HG03066 (cell line): ENCODE measurements around the gene TDRD12.

Source experiments
- ATAC-seq: cut with Tn5 transposase; IDR thresholded peaks from one replicate; pipeline ENCODE4 v1.9.1; 2021; ENCODE audit warnings: low read depth; ENCODE audit not compliant: unreplicated experiment

Gene TDRD12

DNA sequence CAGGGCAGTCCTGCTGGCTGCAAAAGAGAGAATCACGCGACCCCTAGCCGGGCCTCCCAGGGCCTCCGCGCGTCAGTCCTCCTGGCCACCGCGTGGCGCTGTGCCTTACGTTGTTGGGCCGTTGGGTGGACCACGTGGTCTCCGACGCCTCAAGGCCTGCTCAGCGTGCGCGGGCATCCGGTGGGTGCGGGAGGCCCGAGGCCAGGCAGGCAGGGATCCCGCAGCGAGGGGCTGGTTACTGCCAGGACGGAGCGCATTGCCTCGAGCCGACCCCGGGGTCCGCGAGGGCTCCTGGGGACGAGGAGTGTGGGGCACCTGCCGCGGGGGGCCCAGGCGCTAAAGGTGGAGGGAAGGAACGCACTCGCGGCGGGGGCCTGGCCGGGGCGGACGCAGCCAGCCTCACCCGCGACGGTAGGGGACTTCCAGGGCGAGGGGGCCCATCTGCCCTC, at the start of gene TDRD12:
Gene TDRD12, plus strand, starts transcription at position 157 of the 449 bp plus-strand sequence. CDS start 306 bp downstream, outside the sequence.
- peak; percentile 58 for ATAC-seq

DNA sequence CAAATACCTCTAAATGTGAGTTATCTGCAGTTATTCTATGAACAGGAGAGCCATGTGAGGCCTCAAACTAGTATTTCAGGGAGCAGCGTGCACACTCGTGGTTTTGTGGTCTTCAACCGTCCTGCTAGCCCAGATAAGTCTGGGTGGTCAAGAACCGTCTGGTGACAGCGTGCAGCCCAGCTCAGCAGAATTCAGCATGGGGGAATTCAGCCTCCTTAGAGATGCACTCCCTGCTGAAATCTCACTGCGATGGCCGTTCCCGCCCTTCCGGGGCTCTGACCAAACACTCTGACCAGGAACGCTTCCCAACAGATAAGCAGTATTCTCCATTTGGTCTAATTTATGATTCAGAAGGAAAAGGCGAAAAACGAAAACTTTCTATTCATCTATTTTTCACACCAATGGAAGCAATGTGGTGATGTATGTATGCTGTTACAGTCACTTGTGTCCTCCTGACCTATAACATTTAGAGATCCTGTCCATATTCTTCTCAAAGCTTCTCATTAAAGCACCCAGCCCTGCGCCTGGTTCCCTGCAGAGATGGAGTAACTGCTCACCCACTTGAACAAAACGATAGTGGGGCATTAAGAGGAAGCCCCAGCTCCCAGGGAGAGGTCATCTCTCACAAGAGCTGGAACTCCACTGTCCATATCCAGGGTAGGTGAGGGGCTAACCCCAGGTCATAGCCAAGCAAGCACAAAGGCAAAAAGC, 47.5 kb upstream of the TDRD12 start:
- ATAC-seq: no peak

GRCh38 chr19:32672841-32673240, 46.7 kb upstream of the TDRD12 start:
- no peak for ATAC-seq

- no peak for ATAC-seq
Measured at GRCh38 chr19:32673573-32673972, 46.0 kb upstream of the TDRD12 start.

DNA sequence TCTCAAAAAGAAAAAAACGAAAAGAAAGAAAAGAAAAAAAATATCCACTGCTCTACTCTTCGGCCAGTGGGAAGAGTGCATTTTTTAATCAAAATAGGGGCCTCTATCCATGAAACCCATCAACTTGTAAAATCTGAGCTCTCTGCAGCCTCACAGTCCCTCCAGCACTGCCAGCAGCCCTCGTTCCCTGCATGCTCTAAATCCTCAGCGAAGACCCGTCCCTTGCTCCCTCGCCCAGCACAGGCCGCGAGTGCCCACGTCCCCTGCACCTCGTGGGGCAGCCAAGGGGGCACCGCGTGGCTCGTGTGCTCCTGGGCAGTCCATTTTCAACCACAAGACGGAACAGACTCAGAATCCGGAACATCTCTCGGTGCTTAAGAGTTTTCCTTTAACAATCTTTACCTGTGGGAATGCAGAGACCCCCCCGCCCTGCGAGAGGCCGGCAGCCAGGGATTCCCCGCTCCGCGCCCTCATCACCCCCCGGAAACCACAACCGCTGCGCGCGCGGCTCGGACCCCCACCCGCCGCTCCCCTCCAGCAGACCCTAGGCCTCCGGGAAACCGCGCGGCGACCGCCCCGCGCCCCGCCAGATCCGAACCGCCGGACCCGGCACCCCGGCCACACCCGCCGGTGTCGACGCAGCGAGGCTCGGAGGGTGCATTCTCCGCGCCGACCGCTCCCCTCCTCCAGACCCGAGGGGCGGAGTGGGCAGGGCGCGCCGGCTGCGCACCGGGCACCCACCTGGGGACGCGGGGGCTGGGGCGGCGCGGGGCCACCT, 45.2 kb upstream of the TDRD12 start:
- no peak for ATAC-seq

DNA sequence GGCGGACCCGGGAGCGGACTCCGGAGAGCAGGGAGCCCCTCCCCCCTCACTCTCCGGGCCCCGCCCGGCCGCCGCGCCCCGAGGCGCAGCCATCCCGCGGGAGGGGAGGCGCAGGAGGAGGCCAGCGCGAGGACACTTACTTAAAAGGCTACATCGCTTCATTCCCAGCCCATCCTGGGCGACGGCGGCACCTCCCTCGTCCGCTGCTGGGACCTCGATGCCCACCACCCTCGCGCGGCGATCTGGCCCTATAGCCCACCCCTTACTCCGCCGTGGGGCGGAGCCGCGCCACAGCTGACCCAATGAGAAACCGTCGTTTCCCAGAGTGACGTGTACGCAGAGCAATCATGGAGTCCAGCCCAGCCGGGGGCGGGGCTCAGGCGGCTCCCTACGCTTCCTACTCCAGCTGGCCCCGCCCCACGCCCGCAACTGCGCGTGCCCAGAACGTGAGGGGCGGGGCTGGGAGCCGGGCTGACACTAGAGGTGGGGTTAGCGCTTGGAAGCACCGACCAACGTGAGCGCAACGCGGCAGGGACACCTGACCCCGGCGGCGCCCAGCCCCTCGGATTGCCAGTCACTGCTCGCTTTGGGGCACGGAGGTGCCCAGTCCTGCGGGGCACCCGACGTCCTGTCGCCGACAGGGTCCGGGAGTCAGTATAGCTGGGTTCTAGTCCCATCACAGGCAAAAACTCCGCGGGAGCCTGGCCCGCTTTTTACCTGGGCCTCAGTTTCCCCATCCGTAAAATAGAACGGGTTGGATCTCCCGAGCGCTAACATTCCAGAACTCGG, 44.4 kb upstream of the TDRD12 start, which contains the start of gene ANKRD27:
Gene ANKRD27, minus strand, starts transcription at position 250 of the 789 bp plus-strand sequence. CDS start 16,165 bp downstream, outside the sequence.
- ATAC-seq: peak; percentile 95

DNA sequence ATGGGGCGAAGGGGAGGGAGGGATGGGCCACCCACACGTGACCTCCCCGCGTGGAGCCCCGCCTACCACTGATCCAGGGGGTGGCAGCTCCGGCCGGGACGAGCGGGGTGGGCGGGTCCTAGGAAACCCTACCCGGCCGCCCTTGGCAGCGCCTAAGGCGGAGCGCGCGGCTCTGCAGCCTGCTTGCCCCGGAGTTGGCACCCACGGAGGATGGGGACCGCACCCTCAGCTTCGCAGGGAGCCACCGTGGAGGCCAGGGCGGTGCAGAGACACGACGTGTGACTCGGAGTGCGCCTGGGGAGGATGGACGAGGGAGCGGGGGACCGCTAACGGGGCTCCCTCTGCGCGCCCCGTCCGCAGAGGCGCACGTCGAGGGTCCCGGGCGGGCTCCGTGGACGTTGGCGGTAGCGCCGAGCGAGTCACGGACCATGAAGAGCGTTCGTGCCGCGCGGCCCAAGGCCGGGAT, 43.8 kb upstream of the TDRD12 start, which contains the start of gene RGS9BP:
Gene RGS9BP, plus strand, starts transcription at position 129 of the 466 bp plus-strand sequence. CDS start 416 bp downstream, outside the sequence.
- ATAC-seq: no peak

DNA sequence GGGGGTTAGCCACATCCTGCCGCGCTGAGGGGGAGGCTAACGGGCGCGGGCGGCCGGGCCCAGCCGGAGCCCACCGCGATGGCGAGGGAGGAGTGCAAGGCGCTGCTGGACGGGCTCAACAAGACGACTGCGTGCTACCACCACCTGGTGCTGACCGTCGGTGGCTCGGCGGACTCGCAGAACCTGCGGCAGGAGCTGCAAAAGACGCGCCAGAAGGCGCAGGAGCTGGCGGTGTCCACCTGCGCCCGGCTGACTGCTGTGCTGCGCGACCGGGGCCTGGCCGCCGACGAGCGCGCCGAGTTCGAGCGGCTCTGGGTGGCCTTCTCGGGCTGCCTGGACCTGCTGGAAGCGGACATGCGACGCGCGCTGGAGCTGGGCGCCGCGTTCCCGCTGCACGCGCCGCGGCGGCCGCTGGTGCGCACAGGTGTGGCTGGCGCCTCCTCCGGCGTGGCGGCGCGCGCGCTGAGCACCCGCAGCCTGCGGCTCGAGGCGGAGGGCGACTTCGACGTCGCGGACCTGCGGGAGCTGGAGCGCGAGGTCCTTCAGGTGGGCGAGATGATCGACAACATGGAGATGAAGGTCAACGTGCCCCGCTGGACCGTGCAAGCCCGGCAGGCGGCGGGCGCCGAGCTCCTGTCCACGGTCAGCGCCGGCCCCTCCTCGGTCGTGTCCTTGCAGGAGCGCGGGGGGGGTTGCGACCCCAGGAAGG, 43.2 kb upstream of the TDRD12 start:
- ATAC-seq: no peak

DNA sequence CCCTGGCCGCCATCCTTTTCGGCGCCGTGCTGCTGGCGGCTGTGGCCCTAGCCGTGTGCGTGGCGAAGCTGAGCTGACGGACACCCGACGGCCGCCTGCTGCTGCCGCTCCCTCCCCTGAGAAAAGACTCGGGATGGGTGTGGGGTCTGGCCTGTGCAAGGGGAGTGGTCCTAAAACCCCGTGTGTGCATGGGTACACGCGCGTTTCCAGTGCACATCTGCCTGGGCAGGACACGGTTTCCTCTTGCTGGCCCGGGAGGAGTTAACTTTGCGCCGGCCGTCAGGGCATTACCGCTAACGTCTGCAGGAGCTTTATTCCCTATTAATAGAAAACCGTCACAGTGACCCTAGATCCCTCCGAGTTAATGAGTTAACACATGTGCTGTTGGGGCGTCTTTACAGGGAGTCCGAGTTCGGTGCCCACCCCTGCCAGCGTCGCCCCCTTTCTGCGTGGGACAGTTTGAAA, 42.6 kb upstream of the TDRD12 start:
- no peak for ATAC-seq

DNA sequence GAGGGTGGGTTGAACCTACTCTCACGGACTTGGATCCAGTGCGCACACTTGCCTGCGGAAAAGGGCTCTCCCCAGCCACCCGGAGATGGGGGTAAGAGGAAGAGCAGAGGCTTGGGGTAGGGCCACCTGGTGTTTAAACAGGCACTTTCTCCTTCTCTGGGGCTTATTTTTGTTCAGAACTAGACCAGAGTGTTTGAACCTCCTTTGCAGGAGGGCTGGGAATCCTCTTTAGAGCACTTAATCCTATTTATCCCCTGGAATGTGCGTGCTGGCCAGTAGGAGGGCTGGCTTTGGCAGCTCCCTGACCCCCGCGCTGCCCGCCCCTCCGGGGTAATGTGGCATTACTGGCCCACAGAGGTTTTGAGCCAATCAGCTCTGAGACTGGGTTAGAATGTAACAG, 41.9 kb upstream of the TDRD12 start:
- no peak for ATAC-seq

GRCh38 chr19:32680986-32681385, 38.6 kb upstream of the TDRD12 start:
- no peak for ATAC-seq

DNA sequence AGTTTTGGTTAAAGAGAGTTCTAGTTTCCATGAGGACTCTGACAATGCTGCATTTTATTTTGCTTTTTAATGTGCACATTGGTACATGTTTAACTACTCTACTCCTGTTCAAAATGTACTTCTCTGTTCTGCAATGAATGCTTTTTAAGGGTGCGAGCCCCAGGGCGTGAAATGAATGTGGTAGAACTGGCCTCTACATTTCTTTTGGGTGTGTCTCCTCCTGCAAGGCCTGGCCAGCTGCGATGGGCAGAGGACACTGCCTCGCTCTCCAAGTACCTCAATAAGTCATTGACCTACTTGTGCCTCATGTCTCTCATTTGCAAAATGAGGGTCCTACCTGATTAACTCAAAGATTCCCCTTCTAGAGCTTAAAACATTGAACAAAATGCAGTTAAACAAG, 37.2 kb upstream of the TDRD12 start:
- ATAC-seq: no peak

DNA sequence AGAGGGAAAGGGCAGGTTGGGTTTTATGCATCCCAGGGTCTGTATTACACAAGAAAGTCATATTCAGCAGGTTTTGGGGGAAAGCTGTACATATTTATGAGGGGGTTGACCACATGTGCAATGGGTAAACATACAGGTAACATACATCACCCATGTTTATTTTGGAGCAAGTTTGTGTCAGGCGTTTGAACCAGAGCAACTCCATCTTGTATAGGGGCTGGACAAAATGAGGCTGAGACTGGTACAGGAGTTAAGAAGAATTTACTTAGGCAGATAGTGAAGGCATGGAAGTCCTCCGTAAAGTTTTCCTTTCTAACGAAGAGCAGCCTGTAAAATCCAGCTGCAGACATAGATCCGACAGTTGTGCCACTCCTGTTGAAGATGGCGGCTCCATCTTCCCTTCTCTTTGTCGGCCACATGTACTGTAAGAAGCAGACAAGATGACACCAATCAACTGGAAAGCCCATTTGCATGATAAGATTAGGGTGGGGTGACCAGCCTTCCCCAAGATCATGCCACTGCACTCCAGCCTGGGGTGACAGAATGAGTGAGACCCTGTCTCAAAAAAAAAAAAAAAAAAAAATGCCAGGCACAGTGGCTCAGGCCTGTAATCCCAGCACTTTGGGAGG, 32.6 kb upstream of the TDRD12 start:
- no peak for ATAC-seq

GRCh38 chr19:32687681-32688080, 31.9 kb upstream of the TDRD12 start:
- no peak for ATAC-seq

DNA sequence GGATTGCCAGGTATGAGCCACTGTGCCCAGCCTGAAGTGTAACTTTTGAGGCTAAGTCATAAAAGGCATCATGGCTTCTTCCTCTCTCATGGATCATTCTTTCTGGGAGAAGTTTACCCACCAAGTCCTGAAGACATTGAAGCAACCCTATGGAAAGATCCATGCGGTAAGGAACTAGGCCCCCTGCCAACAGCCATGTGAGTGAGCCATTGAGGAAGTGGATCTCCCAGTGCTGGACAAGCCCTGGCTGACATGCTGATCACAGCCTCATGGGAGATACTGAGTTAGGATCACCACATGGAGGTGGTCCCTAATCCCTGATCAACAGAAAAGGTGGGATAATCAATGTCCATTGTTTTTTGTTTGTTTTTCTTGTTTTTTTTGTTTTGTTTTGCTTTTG, 31.3 kb upstream of the TDRD12 start:
- ATAC-seq: no peak

DNA sequence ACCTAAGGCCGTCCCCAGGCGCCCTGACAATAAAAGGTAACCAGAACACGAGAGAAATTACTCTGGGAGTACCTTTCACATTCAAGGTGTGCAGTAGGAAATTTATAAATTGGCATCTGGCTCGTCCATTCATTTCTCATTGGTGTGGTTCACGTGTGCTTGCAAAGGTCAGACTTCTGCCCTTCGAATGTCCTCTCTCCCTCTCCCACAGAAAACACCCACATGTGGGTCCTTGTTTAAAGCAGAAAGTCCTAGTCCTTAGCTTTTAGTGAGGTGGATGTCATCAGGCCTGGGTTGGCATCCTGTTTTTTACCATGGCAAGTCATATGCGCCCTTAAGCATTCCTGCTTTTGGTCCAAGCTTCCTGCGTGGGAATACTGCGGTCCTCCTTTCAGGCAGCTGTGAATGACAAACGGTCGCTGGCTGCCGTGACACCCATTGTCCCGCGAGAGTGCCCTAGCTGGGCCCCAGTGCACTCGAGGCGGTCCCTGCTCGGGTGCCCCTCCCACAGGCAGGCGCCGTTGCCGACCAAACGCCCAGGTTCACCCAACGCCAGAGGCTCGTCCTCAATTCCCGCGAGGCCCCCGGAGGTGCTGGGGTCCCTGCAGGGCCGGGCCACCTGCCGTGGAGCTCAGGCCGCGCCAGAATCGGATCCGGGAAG, 28.1 kb upstream of the TDRD12 start, which contains the start of gene NUDT19:
Gene NUDT19, plus strand, starts transcription at position 531 of the 661 bp plus-strand sequence. CDS start 140 bp downstream, outside the sequence.
- ATAC-seq: peak; percentile 86

DNA sequence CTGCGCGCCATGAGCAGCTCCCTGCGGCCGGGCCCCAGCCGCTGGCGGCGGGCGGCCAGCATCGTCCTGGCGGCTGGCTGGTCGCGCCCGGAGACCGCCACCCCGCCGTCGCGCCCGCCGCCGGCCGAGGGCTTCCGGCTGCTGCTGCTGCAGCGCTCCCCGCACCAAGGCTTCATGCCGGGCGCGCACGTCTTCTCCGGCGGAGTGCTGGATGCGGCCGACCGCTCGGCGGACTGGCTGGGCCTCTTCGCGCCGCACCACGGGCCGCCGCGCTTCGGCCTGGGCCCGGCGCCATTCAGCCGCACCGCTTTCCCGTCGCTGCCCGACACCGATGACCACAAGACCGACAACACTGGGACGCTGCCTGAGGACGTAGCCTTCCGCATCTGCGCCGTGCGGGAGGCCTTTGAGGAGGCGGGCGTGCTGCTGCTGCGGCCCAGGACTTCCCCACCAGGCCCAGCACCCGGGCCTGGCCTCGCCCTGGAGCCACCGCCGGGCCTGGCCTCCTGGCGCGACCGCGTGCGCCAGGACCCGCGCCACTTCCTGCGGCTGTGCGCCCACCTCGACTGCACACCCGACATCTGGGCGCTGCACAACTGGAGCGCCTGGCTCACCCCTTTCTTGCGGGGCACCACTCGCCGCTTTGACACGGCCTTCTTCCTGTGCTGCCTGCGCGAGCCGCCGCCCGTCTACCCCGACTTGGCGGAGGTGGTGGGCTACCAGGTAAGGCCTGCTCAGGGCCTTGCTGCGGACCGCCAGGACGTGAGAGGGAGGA, 27.4 kb upstream of the TDRD12 start:
- peak; percentile 63 for ATAC-seq

DNA sequence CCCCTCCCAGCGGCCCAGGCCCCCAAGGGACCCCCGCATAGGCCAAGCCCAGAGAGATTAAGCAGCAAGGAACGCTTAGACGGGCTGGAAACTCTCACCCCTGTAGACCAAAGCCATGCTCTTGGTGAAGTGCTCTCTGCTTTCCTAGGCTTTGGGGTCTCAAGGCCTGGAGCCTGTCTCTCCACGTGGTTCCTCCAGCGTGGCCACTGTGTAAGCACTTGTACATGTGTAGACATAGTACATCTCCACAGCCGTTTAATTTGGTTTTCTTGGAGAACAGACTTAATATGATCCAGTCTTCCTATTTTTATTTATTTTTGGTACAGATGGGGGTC, 26.9 kb upstream of the TDRD12 start:
- ATAC-seq: no peak
